T-helper 1 cell (primary cell): Measurements from ENCODE around the gene MKRN2OS.
"Not testable (repeated sequence)": the region's sequence is repeated elsewhere in the genome, so short reads cannot be mapped to it uniquely, and the experiment has no call there.

Experiments
- DNase-seq, 5 donors: peaks; one replicate each; pipeline ENCODE4 v3.0.0-alpha.2; 2012 to 2020

The MKRN2OS gene

GRCh38 chr3:12560505-12561190 lies 15.3 kb upstream of the MKRN2OS start:
- peak in 1 of 5 donors; percentile 56 for DNase-seq

GRCh38 chr3:12559520-12559919 lies 14.2 kb upstream of the MKRN2OS start:
- DNase-seq, result no peak

- no peak for DNase-seq
Measured at GRCh38 chr3:12558706-12559105, 13.4 kb upstream of the MKRN2OS start.

- DNase-seq, result no peak
Measured at GRCh38 chr3:12557473-12558100, 12.3 kb upstream of the MKRN2OS start.

GRCh38 chr3:12556690-12557472 lies 11.6 kb upstream of the MKRN2OS start, which contains the start of gene MKRN2:
MKRN2 (plus strand) TSS chr3:12557087; CDS start chr3:12557151, 64 bp downstream.
- DNase-seq, result peak; percentile 62 to 86 (median 74)

DNA sequence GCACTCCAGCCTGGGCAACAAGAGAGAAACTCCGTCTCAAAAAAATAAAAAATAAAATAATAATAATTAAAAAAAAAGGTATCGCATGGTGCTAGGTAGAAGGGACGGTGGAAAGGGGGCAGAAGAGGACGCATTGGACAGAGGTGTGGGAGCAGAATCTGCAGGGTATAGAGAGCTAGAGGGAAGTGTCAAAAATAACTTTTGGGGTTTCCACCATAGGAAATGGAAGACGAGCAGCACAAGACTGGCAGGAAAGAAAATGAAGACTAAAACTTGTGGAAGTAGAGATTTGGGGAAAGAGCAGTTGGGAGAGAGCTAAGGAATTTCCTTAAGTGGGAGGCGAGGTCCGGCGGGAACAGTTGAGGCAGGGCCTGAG lies 11.0 kb upstream of the MKRN2OS start:
- DNase-seq, result no peak

- peak in 1 of 5 donors; percentile 7 for DNase-seq
Measured at GRCh38 chr3:12553921-12554391, 8.7 kb upstream of the MKRN2OS start.

DNA sequence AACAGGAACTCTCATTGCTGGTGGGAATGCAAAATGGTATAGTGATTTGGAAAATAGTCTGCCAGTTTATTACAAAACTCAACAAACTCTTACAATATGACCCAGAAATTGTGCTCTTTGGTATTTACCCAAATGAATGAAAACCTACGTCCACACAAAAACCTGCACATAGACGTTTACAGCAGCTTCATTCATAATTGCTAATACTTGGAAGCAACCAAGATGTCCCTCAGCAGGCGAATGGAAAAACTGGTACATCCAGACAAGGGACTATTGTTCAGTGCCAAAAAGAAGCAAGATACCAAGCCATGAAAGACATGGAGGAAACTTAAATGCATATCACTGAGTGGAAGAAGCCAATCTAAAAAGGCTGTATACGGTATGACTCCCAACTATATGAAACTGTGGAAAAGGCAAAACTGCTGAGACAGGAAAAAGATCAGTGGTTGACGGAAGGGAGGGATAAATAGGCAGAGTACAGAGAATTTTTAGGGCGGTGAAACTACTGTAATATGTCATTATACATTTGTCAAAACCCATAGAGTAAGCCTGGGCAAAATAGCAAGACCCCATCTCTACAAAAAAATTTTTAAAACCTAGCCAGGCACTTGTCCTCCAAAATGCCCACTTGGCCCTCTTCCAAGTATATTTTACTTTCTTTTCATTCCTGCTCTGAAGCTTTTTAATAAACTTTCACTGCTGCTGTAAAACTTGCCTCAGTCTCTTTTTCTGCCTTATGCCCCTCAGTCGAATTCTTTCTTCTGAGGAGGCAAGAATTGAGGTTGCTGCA lies 4.9 kb upstream of the MKRN2OS start:
- DNase-seq, result no peak

- DNase-seq, result no peak
Measured at GRCh38 chr3:12544652-12545472, 437 bp downstream of the MKRN2OS start.

GRCh38 chr3:12543497-12543896 lies 1.8 kb downstream of the MKRN2OS start:
- DNase-seq, result not testable (repeated sequence)

DNA sequence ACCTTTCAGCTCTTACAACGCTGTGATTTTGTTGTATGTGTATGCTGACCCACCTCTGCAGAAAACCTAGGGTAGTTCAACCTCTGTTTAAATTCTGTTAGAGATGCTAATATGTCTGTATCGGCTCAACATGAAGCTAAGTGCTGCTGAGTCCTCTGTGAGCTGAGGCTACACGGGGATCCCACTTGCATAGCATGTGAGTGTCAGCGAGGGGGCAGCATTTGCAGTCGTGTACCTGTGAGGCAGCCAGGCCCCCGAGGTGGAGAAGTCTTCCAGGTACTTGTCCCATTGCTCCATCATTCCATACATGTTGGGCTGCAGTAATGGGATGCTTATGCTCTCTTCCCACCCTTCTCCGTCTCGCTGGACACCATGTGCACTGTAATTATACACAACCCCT lies 3.7 kb downstream of the MKRN2OS start:
- no peak for DNase-seq

DNA sequence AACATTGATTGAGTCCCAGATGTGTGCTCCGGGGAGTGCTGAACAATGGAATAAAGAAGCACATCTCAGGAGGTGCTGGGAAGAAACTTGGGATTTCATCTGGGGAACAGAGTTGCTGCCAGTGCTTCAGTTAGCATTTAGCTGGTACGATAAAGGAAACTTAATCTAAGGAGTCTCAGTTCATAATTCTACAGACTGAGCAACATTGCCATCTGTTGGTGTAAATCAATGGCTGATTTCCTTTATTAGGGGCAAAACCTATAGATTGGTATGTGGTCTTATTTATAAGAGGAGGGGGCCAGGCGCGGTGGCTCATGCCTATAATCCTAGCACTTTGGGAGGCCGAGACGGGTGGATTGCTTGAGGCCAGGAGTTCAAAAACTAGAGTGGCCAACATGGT lies 8.9 kb downstream of the MKRN2OS start:
- DNase-seq, result no peak

DNA sequence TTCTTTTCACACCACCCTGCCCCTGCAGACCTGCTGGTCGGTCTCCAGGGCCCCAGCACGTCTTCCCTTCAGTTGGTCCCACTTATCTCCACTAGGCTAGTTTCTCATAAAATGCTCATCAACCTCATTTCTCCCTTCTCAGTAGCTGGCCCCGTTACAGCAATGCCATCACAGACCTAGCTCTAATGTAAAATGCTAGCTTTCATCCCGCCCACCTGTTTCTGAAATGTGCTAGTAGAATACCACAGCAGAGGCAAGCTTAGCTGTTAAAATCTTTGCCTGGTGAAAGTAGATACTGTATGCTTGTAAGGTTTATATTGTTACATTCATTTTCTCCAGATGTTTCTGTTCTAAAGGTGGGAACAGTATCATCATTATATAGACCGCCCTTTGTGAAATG lies 13.1 kb downstream of the MKRN2OS start:
- DNase-seq, result no peak

DNA sequence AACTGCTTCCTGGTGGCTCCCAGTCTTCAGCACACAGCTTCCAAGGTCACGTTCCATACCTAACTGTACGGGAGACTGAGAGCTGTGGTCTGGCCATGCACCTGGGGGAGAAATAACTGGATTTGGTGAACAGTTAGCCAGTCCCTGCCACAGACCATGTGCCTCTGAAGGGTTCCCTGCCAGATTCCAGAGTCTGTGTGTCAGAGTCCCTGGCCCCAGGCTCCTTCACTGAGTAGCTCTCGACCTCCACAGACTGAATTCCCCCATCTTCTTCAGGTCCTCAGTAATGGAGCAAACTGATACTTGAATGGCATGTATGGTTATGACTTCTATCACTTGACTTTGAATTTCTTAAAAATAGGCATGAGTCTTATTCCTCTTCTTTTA lies 17.5 kb downstream of the MKRN2OS start:
- DNase-seq, result no peak

GRCh38 chr3:12522721-12523120 lies 22.6 kb downstream of the MKRN2OS start:
- no peak for DNase-seq

DNA sequence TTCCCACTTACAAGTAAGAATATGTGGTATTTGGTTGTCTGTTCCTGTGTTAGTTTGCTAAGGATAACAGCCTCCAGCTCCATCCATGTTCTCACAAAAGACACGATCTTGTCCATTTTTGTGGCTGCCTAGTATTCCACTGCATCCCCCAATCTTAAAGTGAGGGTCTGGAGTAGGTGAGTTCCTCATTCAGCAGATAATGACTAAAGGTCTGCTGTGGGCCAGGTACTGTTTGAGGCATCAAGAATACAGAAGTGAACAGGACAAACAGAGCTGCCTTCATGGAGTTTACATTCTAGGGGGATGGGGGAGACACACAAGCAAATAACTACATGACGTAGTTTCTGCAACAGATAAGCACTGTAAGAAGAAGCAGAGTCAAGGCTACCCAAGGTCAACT lies 24.3 kb downstream of the MKRN2OS start:
- no peak for DNase-seq

DNA sequence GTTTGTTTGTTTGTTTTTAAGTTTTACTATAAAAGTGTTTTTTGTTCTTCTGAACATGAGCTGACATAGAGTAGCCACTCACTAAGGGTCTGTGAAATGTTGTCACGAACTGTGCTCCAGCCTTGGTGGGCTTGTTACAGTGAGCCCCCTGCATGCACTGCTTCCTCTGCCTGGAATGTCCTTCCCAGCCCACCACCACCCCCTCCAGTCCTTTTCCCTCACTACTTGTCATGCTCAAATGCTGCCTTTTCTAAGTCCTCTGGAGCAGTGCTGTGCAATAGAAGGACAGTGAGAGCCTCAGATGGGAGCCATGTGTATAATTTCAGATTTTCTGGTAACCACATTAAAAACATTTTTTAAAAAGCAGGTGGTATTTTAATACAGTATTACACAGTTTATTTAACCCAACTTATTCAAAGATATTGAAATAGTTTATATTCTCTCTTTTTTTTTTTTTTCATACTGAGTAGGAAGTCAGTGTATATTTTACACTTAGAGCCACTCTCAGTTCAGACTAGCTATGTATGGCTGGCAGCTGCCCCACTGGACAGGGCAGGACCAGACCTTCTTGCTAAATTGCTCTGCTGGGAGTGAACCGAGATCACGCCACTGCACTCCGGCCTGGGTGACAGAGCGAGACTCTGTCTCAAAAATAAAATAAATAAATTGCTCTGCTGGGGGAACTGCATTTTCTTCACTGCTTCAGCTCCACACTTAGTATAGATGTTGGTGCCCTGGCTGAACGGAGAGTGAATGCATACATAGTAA lies 26.9 kb downstream of the MKRN2OS start:
- DNase-seq, result no peak

GRCh38 chr3:12516873-12517272 lies 28.4 kb downstream of the MKRN2OS start:
- DNase-seq, result no peak

GRCh38 chr3:12515631-12516030 lies 29.7 kb downstream of the MKRN2OS start:
- no peak for DNase-seq

DNA sequence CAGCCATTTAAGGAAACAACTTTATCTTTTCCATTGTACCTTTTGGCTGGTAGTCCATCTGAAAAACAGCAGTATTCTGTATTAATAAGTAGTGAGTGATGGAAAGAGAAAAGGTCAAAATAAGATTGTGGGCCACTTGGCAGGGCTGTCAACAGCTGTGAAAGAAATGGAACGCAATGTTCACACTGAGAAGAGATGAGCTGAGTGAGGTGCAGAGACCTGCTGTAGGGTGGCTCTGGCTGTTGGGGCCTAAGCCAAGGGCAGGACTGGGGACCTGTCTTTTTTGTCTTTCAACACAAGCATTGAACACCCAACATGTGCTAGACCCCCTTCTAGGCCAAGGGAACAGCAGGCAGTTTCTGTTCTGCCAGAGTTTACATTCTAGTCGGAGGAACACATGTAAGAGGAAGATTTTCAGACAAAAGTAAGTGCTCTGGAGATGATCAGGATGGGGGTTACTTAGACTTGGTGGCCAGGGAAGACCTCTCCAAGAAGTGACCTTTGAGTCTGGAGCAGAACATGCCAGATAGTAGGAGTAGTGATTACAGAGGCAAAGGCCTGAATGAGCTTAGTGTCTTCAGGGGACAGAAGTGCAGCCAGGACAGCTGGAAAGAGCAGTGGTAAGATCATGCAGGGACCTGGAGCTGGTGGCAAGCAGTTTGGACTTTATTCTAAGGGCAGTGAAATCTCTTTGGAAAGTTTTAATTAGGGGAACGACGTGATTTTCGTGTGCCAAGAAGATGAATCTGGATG lies 31.4 kb downstream of the MKRN2OS start:
- DNase-seq, result no peak
